GM18951 (cell line): ENCODE results near the gene ST6GALNAC4.
"Not testable (repeated sequence)": the region's sequence is repeated elsewhere in the genome, so short reads cannot be mapped to it uniquely, and the experiment has no call there.

ENCODE experiments used
- POLR2A ChIP-seq: IDR thresholded peaks from 4 replicates; pipeline ENCODE4 v1.6.1; 2011; ENCODE audit warnings: mild to moderate bottlenecking; ENCODE audit not compliant: insufficient read length, insufficient read depth; ENCODE audit errors: extremely low read depth
- in situ Hi-C: fragments of 300-500 bp; cut with MboI; formaldehyde crosslinking; loops from one replicate; pipeline ENCODE4 v1.12.0; 2022; ENCODE audit warnings: low sequenced_read_pairs, mixed read lengths, inconsistent platforms; ENCODE audit not compliant: unreplicated experiment

The ST6GALNAC4 gene

DNA sequence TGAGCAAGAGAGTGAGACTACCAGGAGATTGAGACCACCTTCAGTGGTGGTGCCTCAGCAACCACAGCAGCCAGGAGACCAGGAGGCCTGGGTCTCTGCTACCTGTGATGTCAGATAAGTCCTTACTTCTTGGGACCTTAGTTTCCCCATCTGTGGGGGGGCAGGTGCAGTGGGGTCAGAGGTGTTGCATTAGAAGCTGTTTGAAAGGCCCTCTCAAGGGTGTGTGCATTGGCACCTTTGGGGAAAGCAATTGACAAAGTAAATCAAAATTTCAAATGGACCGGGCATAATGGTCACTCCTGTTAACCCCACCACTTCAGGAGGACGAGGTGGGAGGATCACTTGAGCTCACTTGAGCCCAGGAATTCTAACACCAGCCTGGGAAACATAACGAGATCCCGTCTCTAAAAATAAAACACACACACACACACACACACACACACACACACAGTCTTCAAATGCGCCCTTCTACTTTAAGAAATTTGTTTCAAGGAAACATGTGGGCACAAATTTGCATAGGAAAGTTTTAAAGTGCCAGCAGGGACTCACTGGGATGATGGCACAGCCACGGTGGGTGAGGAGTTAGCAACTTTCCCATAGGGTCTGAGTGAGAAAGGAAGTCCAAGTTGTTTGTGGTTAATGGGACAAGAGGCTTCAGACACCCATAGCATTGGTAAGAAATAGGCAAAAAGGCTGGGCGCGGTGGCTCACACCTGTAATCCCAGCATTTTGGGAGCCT, 38.0 kb downstream of the ST6GALNAC4 start:
- no peak for TF ChIP-seq POLR2A
- in situ Hi-C loops = no loop called here

DNA sequence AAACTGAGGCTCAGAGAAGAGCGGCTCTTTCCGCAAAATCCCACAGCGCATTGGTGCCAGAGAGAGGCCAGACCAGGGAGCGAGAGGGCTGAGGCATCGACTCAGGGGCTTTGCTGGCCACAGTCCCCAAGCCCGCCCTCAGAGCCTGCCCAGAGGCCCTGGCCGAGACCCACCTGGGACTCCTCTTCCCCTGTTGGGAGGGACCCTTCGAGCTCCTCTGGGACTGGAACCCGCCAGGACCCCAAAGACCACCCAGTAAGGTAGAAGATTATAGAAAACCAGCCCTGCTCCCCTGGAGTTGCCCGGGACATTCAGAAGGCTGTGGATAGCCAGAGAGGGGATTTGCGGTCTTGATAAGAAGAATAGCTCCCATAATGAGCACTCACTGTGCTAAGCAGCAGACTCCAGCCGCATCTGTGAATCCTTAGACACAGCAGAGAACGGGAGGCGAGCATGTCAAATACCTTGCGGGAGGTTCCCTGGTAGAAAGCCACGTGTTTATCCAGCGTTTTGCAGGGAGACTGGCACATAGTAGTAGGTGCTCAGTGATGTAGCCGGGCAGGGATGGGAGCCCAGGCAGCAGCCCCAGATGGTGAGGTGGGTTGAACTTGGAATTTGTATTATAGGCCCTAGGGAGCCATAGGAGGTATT, 38.7 kb downstream of the ST6GALNAC4 start:
- in situ Hi-C loops = no loop called here
- no peak for TF ChIP-seq POLR2A

DNA sequence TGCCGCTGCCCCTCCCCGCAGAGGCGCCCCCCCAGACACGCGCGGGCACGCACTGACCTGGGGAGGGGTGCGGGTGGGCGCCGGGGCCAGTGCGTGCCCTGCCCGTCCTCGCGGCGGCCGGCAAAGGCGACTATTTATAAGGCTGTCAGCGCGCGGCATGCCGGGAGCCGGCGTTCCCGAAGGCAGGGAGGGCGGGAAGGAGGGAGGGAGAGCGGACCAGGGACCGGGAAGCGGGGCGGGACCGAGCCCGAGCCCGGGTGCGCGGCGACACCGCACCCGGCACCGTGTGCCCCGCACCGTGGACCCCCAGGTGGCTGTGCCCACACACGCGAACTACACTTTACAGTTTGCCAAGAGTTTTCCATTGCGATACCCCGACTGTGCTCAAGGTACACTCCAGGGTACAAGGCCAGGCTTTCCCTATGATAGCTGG, 39.3 kb downstream of the ST6GALNAC4 start, which contains the start of gene AK1:
TSS of gene AK1 (minus strand) at position 110 of the 433 bp plus-strand sequence. CDS start 3,058 bp downstream, outside the sequence.
- no peak for TF ChIP-seq POLR2A
- in situ Hi-C loops = no loop called here

DNA sequence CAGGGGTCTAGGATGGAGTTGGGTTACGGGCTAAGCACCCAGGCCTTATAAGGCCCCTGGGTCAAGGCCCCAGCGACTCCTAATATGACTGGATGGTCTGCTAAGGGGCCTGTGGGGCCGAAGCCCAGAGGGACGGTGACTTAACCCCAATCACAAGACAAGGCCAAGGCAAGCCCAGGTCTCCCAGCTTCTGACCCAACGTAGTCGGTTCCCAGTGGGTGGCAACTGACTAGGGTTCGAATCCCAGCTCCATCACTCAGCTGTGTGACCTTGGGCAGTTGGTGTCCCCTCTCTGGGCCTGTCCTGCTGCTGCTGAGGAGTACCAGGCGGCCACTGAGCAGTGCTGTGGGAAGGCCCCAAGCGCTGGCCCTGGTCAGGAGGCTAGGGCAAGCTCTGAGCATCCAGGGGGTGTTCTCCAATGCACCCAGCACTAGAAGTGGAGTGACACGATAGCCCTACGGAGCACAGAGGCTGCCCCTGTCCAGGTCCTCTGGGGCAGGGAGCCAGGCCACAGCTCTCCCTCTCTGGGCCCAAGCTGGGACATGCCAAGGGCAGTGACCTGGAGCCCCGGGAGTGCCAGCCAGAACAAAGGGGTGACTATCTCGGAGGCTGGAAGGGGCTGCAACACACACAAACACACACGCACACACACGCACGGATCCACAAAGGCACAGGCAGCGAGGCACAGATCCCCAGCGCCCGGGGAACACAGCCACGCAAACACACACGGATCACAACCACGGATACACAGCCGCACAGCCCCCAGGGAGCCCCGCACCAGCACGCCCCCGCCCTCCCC, 39.9 kb downstream of the ST6GALNAC4 start:
- in situ Hi-C loops = no loop called here
- no peak for TF ChIP-seq POLR2A

DNA sequence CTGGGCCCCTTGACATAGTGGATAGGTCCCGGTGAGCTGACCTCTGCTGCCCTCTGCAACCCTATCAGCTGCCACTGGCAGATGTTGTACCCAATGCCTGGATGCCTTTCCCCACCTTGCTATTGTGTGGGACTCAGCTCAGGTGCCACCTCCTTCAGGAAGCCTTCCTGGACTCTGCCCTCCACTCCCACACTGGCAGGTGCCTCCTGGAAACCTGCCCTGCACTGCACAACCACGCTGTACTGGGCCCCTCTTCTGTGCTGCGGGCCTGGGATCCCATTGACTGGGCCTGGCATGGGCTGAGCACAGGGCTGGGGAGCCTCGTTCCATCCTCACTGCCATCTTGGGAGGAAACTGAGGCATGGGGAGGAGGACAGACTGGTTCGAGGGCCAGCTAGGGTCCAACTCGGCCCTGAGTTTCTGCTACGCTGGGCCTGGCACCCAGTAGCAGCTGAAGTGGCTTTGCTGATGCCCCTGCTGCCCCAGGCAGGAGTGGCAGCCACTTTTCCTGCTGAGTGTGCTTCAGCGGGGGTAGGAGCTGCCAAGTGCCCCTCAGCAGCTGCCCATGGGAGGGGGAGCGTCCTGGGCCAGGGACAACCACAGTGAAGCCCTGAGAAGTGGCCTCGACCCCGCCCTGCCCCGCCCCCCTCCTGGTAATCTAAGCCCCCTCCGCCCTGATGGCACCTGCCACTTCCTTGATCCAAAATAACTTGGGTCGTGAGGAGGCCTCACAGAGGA, 40.6 kb downstream of the ST6GALNAC4 start:
- in situ Hi-C loops = no loop called here
- TF ChIP-seq POLR2A = no peak

GRCh38 chr9:127875306-127875966, 41.4 kb downstream of the ST6GALNAC4 start:
- no peak for TF ChIP-seq POLR2A
- in situ Hi-C loops = no loop called here

DNA sequence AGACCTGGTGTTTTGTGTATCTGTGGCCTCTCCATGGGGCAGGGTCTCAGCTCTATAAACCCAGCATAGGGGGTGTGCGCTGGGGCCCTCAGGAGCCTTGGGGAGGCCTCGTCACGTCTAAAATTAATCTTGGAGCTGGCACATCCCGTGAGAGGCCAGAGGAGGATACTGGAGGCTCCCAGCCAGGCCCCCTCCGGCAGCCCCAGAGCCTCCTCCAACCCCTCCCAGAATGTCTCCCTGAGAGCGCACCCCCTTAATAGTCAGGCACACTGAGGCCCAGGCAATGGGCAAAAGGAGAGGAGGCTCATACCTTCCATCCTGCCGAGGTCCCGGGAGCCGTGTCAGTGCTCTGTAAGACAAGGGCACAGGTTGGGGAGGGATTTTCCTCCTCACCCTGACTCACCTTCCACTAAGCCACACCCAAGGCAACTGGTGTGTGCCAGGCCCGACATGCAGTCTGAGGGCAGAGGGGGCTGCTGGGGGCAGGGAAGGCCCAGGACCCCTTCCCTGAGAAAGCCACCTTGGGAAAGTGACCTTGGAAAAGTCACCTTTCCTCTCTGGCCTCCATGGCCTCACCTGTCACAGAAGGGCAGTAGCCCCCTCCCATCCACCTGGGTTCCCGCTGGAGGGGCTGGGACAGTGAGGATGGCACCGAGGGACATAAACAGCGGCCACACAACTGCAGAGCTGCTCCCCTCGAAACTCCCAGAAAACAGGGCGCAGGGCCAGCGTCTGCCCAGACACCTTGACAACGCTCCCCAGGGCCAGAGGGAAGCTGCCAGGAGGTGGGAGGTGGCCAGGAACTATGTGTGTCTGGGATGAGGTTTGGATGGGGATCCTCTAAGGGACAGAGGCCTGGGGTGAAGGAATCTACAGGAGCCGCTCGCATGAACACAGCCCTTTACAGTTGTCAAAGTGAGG, 42.3 kb downstream of the ST6GALNAC4 start:
- in situ Hi-C loops = no loop called here
- no peak for TF ChIP-seq POLR2A

DNA sequence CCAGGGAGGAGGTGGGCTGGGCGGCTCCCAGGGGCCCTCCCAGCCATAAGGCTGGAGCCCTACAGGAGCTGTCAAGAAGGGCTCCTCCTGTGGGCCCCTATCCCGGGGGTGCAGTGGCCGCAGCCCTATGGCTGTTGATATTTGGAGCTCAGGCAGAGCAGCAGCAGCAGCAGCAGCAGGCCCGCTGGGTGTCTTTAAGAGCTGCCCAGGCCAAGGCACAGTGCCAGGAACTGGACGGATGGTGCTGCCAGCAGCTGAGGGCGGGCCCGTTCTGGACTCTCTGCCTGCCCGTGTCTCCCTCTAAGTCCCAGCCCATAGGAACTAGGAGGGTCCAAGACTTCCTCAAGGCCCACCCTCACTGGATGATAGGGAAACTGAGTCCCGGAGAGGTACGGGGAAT, 43.0 kb downstream of the ST6GALNAC4 start:
- in situ Hi-C loops = no loop called here
- no peak for TF ChIP-seq POLR2A

GRCh38 chr9:127873223-127873691, 43.6 kb downstream of the ST6GALNAC4 start:
- in situ Hi-C loops = no loop called here
- TF ChIP-seq POLR2A = no peak

DNA sequence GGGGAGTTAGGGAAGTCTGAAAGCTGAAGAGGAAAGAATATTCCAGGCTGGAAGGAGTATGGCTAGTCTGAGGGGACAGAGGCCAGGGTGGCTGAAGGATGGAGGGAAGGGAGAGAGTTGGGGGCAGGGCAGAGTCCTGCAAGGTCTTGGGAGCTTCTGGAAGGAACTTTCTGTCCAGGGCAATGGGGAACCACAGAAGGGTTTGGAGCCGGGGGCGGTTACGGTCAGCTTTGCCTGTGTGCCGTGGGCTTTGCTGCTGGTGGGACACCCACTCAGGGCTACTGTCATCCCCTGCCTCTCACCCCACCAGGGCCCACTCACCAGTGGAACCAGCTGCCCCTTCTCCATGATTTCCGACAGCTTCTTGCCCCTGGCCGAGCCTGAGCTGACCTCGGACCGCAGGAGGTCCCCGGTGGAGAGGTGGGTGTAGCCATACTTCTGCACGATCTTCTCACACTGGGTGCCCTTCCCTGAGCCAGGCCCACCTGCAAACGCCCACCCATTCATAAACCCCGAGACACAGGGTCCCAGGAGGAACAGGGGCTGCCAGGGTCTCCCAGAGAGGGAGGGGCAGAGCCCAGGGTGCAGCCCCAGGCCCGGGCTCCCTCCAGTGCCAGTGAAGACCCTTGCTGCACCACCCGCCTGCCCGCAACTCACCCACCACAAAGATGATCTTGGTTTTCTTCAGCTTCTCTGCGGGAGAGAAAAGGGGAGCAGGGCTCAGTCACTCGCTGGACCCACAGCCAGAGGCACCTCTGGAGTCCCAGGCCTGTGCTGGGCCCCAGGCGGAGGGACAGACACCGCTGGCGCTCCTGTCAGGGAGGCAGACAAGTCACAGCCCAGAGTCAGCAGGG, 44.2 kb downstream of the ST6GALNAC4 start:
- no peak for TF ChIP-seq POLR2A
- in situ Hi-C loops = no loop called here

GRCh38 chr9:127871531-127871930, 45.3 kb downstream of the ST6GALNAC4 start:
- TF ChIP-seq POLR2A = no peak
- in situ Hi-C loops = no loop called here

DNA sequence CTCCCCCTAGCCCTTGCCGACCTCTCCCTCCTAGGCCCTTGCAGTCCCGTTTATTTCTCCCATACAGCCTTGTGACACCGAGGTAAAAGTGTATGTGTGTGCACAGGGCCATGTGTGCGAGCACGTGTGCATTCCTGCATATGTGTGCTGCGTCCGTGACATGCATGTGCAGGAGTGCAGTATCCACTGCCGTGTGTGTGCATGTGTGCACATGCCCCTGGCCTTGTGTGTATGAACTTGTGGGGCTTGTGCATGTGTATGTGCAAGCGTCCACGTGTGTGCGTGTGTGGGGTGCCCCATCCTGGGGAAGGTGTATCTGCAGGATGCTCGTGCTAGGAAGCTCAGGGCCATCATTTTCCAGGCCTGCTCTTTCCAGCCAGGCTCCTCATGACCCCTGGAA, 46.0 kb downstream of the ST6GALNAC4 start:
- no peak for TF ChIP-seq POLR2A
- in situ Hi-C loops = no loop called here

GRCh38 chr9:127870153-127870491, 46.7 kb downstream of the ST6GALNAC4 start:
- in situ Hi-C loops = not testable (repeated sequence)
